PC-9 (cell line): ENCODE data around the gene RHOF. TPM values are rescaled to one million over a fixed set of nuclear protein-coding genes. Genes with fewer than 3 reads are reported as not detected.

ENCODE experiments used
- BruUV-seq: library from RNA; stranded (reverse); fragments of 400-500 nt; replicated peaks from 2 replicates; lab custom pipeline; 2021; lab: Mats Ljungman, UMichigan
- CTCF ChIA-PET: fragments of 300-600 bp; sonication (Branson Sonifier 250); formaldehyde crosslinking; loops from one replicate; lab custom pipeline; 2022; ENCODE audit warnings: antibody characterized with exemption; lab: Charles Lee
- POLR2A ChIA-PET: fragments of 300-600 bp; sonication (Branson Sonifier 250); formaldehyde crosslinking; loops from one replicate; lab custom pipeline; 2022; ENCODE audit warnings: antibody characterized with exemption; ENCODE audit not compliant: unreplicated experiment; lab: Charles Lee
- DNase-seq, 2 experiments: peaks; one replicate each; pipeline versions ENCODE4 v3.0.0 to v3.0.0-alpha.2; 2015 to 2022; ENCODE audit warnings: mixed read lengths in 1 of 2
- H2AFZ ChIP-seq: fragments of 200-600 bp; sonication (generic); 2 replicates; pipeline ENCODE4 v1.8.1; 2017; ENCODE audit warnings: antibody characterized with exemption
- H3F3A ChIP-seq: fragments of 200-600 bp; sonication (generic); 2 replicates; pipeline ENCODE4 v1.8.1; 2017; ENCODE audit warnings: antibody characterized with exemption, mild to moderate bottlenecking, low read depth; ENCODE audit not compliant: insufficient read depth
- H3K27ac ChIP-seq: fragments of 200-600 bp; sonication (generic); 2 replicates; pipeline ENCODE4 v1.6.1; 2016; ENCODE audit warnings: mixed run types
- H3K27me3 ChIP-seq: fragments of 200-600 bp; sonication (generic); 2 replicates; pipeline ENCODE4 v1.6.1; 2016; ENCODE audit warnings: low read depth, mixed run types; ENCODE audit not compliant: insufficient read depth
- H3K36me3 ChIP-seq: fragments of 200-600 bp; sonication (generic); 2 replicates; pipeline ENCODE4 v1.6.1; 2016; ENCODE audit warnings: low read depth, mixed run types
- H3K4me1 ChIP-seq: fragments of 200-600 bp; sonication (generic); replicated peaks from 2 replicates; pipeline ENCODE4 v1.6.1; 2016; ENCODE audit warnings: mixed run types; ENCODE audit not compliant: insufficient read depth
- H3K4me2 ChIP-seq: fragments of 200-600 bp; sonication (generic); 2 replicates; pipeline ENCODE4 v1.6.1; 2017; ENCODE audit warnings: mixed run types
- H3K4me3 ChIP-seq: fragments of 200-600 bp; sonication (generic); 2 replicates; pipeline ENCODE4 v1.6.1; 2016; ENCODE audit warnings: mixed run types
- H3K79me2 ChIP-seq: fragments of 200-600 bp; sonication (generic); 2 replicates; pipeline ENCODE4 v1.6.1; 2017; ENCODE audit warnings: low read depth, mixed run types
- H3K9me2 ChIP-seq: fragments of 200-600 bp; sonication (generic); 2 replicates; pipeline ENCODE4 v1.8.1; 2017; ENCODE audit warnings: mild to moderate bottlenecking; ENCODE audit not compliant: insufficient read depth
- H3K9me3 ChIP-seq: fragments of 200-600 bp; sonication (generic); 2 replicates; pipeline ENCODE4 v1.8.1; 2016; ENCODE audit warnings: low read depth; ENCODE audit not compliant: insufficient read depth
- H4K20me1 ChIP-seq: fragments of 200-600 bp; sonication (generic); 2 replicates; pipeline ENCODE4 v1.8.1; 2017; ENCODE audit not compliant: insufficient read depth
- CTCF ChIP-seq: fragments of 200-600 bp; sonication (generic); conservative IDR thresholded peaks from 2 replicates; pipeline ENCODE4 v1.6.1; 2017; ENCODE audit warnings: mixed run types, antibody characterized with exemption, mild to moderate bottlenecking, moderate library complexity
- EZH2 ChIP-seq: fragments of 200-600 bp; sonication (generic); IDR thresholded peaks from 2 replicates; pipeline ENCODE4 v1.8.0; 2017; ENCODE audit warnings: antibody characterized with exemption, low read depth
- intact Hi-C: fragments of 100-400 bp; cut with micrococcal nuclease; formaldehyde crosslinking; loops from one replicate; pipeline ENCODE4 v1.10.0; 2022; ENCODE audit not compliant: unreplicated experiment
- total RNA-seq: library from RNA; stranded (reverse); gene quantifications from 2 replicates; pipeline ENCODE4 v1.2.3, GENCODE V29; 2021

Gene RHOF
- total RNA-seq, 1 experiment from 2014 or later: 179 TPM

- Histone ChIP-seq H3K27me3 (no peaks in the 10 kb centered on the region), H3K4me3 (no peak overlapping the region), H4K20me1 (peaks cover 3% of the 10 kb centered on the region; the same call in 1 of the 2 replicates), H3K9me3 (no peaks in the 10 kb centered on the region), H2AFZ (no peak overlapping the region), H3K4me2 (no peak overlapping the region), H3K79me2 (no peaks in the 10 kb centered on the region), H3F3A (no peaks in the 10 kb centered on the region; the same call in 1 of the 2 replicates), H3K4me1 (no peaks in the 10 kb centered on the region), H3K9me2 (no peaks in the 10 kb centered on the region), H3K36me3 (peaks cover 13% of the 10 kb centered on the region; the same call in 1 of the 2 replicates), H3K27ac (no peak overlapping the region)
- no peak for TF ChIP-seq EZH2
- TF ChIP-seq CTCF: no peak
- CTCF ChIA-PET: no interaction called here
- BruUV-seq: no TSS peak
- DNase-seq: no peak
- POLR2A ChIA-PET: interaction anchor here (0.7 kb wide), 1 partner anchor 65 kb away, joined by 5 read pairs; no protein-coding TSS in a partner anchor
- intact Hi-C loops: no loop called here
These were observed 26.6 kb upstream of the RHOF start for GRCh38 chr12:121820056-121820455.

DNA sequence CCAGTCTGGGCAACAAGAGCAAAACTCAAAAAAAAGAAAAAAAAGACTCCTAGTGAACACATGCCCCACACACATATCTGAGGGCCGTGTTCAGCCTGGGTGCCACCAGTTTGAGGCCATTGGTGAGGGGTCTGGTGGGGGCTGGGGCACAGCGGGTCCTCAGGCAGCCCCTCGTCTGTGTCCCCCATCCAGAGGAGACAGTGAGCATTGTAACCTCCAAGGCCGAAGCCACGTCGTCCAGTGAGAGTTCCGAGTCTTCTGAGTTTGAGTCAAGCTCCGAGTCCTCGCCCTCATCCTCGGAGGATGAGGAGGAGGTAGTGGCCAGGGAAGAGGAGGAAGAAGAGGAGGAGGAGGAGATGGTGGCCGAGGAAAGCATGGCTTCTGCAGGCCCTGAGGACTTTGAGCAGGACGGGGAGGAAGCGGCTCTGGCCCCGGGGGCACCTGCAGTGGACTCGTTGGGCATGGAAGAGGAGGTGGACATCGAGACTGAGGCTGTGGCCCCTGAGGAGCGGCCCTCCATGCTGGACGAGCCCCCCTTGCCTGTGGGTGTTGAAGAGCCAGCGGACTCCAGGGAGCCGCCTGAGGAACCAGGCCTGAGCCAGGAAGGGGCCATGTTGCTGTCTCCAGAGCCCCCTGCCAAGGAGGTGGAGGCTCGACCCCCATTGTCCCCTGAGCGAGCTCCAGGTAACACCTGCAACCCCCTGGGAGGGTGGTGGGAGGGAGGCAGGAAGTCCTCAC, 25.9 kb upstream of the RHOF start:
- CTCF ChIA-PET: no interaction called here

GRCh38 chr12:121817648-121818043, 24.2 kb upstream of the RHOF start:
- Histone ChIP-seq H3K9me3 (no peaks in the 10 kb centered on the region), H3K4me2 (no peak overlapping the region), H3F3A (no peaks in the 10 kb centered on the region; the same call in 1 of the 2 replicates), H3K9me2 (no peaks in the 10 kb centered on the region), H4K20me1 (peaks cover 22% of the 10 kb centered on the region), H3K4me1 (no peaks in the 10 kb centered on the region), H2AFZ (no peak overlapping the region), H3K27ac (no peak overlapping the region), H3K4me3 (no peak overlapping the region), H3K27me3 (no peaks in the 10 kb centered on the region), H3K79me2 (peaks cover 13% of the 10 kb centered on the region), H3K36me3 (peaks cover 14% of the 10 kb centered on the region; the same call in 1 of the 2 replicates)
- CTCF ChIA-PET: no interaction called here
- no TSS peak for BruUV-seq
- DNase-seq: no peak
- intact Hi-C loops: no loop called here
- TF ChIP-seq CTCF: no peak
- no peak for TF ChIP-seq EZH2
- POLR2A ChIA-PET: no interaction called here

More for the DNA sequence above, 25.9 kb upstream of the RHOF start:
- TF ChIP-seq CTCF: no peak
- TF ChIP-seq EZH2: no peak
- Histone ChIP-seq H3K4me2 (no peak overlapping the region), H2AFZ (no peak overlapping the region), H3K27ac (no peak overlapping the region), H3K9me3 (no peaks in the 10 kb centered on the region), H3K27me3 (no peaks in the 10 kb centered on the region), H3K4me1 (no peaks in the 10 kb centered on the region), H3K36me3 (peaks cover 14% of the 10 kb centered on the region; the same call in 1 of the 2 replicates), H3F3A (no peaks in the 10 kb centered on the region; the same call in 1 of the 2 replicates), H3K79me2 (no peaks in the 10 kb centered on the region), H3K9me2 (no peaks in the 10 kb centered on the region), H3K4me3 (no peak overlapping the region), H4K20me1 (peaks cover 9% of the 10 kb centered on the region; the same call in 1 of the 2 replicates)
- POLR2A ChIA-PET: no interaction called here
- BruUV-seq: no TSS peak
- DNase-seq: no peak
- intact Hi-C loops: no loop called here
